IgD-negative memory B cell (primary cell): ENCODE measurements around the gene DYRK4. TPM values are rescaled to one million over a fixed set of nuclear protein-coding genes. Genes with fewer than 3 reads are reported as not detected.

Experiments
- H3K27ac Mint-ChIP-seq, 3 donors: one replicate each; pipeline ENCODE4 v1.8.0; 2020 to 2022; ENCODE audit warnings: mild to moderate bottlenecking in 3 of 3, mixed read lengths in 3 of 3, moderate library complexity in 1 of 3
- H3K27me3 Mint-ChIP-seq: one replicate; pipeline ENCODE4 v1.8.0; 2021; ENCODE audit warnings: mixed read lengths
- H3K36me3 Mint-ChIP-seq: one replicate; pipeline ENCODE4 v1.8.0; 2020; ENCODE audit warnings: mild to moderate bottlenecking, mixed read lengths
- H3K4me1 Mint-ChIP-seq, 3 donors: one replicate each; pipeline ENCODE4 v1.8.0; 2020 to 2022; ENCODE audit warnings: mixed read lengths in 3 of 3, mild to moderate bottlenecking in 1 of 3
- H3K4me3 Mint-ChIP-seq, 4 donors: one replicate each; pipeline ENCODE4 v1.8.0; 2020 to 2022; ENCODE audit warnings: mild to moderate bottlenecking in 4 of 4, mixed read lengths in 4 of 4, moderate library complexity in 3 of 4
- H3K9me3 Mint-ChIP-seq, 3 donors: one replicate each; pipeline ENCODE4 v1.8.0; 2020 to 2021; ENCODE audit warnings: mixed read lengths in 3 of 3, mild to moderate bottlenecking in 1 of 3
- polyA plus RNA-seq: library from polyadenylated mRNA; unstranded; fragments of 300-500 nt; fragmentation: Illumina TruSeq; gene quantifications from one replicate; pipeline ENCODE4 v1.2.3, GENCODE V29; 2021

Gene DYRK4
- polyA plus RNA-seq, 1 donor from 2014 or later, result 41.7 TPM

GRCh38 chr12:4626543-4626942 is 64.5 kb downstream of the DYRK4 start:
- Mint-ChIP-seq H3K4me3 (no peak overlapping the region), H3K9me3 (peaks cover 0 to 1% (median 0%) of the 10 kb centered on the region in 3 donors), H3K4me1 (peaks cover 0 to 7% (median 6%) of the 10 kb centered on the region in 3 donors), H3K27me3 (peaks cover 1% of the 10 kb centered on the region), H3K36me3 (peaks cover 2% of the 10 kb centered on the region), H3K27ac (no peak overlapping the region)

DNA sequence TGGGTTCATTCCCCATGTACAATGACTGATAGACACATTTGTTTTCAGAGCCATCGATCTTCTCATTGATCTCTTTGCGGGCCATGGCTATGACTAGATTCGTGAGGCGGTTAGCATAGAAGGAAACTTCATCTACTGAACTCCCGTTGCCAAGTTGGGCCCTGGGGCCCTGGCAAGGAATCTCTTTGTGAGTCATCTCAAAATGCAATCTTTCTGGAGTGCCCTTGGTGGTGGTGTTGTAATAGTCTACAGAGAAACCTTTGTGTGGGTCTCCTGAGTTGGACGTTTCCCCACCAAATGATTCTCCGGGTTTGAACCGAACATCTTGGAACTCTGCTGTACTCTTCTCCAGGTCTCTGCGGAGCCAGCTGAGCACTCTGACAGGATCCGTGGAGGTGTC is 66.4 kb downstream of the DYRK4 start:
- no peak overlapping the region for H3K4me3 Mint-ChIP-seq
- peaks cover 1% of the 10 kb centered on the region for H3K27me3 Mint-ChIP-seq
- H3K4me1 Mint-ChIP-seq, result no peaks in the 10 kb centered on the region
- no peak overlapping the region for H3K27ac Mint-ChIP-seq
- H3K9me3 Mint-ChIP-seq, result no peaks in the 10 kb centered on the region
- peaks cover 2% of the 10 kb centered on the region for H3K36me3 Mint-ChIP-seq

DNA sequence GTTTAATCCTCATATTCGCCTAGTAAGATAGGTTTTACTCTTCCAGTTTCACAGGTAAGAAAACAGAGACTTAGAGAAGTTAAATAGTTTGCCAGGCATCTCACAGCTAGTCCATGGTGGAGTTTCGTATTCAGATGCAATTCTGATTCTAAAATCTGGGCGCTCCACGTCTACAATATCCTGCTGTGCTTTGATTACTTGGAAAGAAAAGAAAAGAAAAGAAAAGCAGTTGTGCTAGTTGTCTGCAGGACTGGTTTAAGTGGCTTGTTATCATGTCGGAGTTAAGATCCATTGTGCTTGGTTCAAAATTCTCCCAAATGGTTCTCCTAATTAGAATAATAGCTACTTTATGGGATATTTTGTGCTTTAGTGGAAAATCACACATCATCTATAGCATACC is 68.3 kb downstream of the DYRK4 start:
- H3K9me3 Mint-ChIP-seq, result no peaks in the 10 kb centered on the region
- H3K4me3 Mint-ChIP-seq, result no peak overlapping the region
- H3K27me3 Mint-ChIP-seq, result peaks cover 1% of the 10 kb centered on the region
- H3K27ac Mint-ChIP-seq, result no peak overlapping the region
- H3K36me3 Mint-ChIP-seq, result peaks cover 2% of the 10 kb centered on the region
- H3K4me1 Mint-ChIP-seq, result no peaks in the 10 kb centered on the region

GRCh38 chr12:4643747-4644146 is 81.7 kb downstream of the DYRK4 start:
- no peaks in the 10 kb centered on the region for H3K9me3 Mint-ChIP-seq
- no peaks in the 10 kb centered on the region for H3K27me3 Mint-ChIP-seq
- no peak overlapping the region for H3K27ac Mint-ChIP-seq
- H3K4me3 Mint-ChIP-seq, result peak overlapping the region in 2 of 4 donors; percentile 34 to 77
- no peaks in the 10 kb centered on the region for H3K36me3 Mint-ChIP-seq
- H3K4me1 Mint-ChIP-seq, result peaks cover 12 to 20% (median 20%) of the 10 kb centered on the region in 3 donors

DNA sequence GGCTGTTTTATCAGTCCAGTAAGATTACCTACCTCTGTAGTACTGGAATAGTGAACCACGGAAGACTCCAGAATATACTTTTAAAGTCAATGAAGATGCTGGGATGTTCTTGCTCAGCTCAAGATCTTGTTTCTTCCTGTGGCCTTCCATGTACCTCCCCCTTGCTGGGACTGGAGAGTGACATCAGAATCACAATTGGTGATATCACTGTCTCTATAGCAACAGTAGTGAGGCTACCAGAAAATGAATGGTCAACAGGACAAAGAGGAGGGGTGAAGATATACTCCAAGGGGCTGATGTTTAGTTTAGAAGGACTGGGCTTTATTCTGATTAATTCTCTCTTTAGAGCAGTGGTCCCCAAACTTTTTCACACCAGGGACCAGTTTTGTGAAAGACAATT is 83.0 kb downstream of the DYRK4 start:
- Mint-ChIP-seq H3K27ac (peak overlapping the region in 1 of 3 donors; percentile 35), H3K4me1 (peaks cover 19 to 28% (median 28%) of the 10 kb centered on the region in 3 donors), H3K9me3 (no peaks in the 10 kb centered on the region), H3K36me3 (no peaks in the 10 kb centered on the region), H3K4me3 (no peak overlapping the region), H3K27me3 (no peaks in the 10 kb centered on the region)

DNA sequence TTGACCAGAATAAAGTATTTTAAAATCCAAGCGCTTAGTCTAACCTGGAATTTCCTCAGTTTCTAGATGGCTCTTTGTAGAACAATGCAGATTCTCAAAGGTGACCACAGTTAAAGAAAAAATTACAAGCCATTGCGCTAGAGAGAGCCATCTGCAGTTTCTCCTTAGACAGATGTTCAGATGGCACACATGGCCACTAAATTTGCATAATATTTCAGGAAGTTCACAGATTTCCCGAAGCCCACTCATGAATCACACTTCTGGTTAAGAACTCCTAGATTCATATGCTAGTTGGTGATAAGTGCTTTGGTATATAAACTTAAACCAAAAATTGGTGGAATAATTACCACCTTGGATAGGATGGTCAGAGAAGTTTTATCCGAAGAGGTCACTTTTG is 86.1 kb downstream of the DYRK4 start:
- peak overlapping the region; percentile 84 to 98 (median 98) for H3K27ac Mint-ChIP-seq
- no peaks in the 10 kb centered on the region for H3K9me3 Mint-ChIP-seq
- H3K4me1 Mint-ChIP-seq, result peaks cover 28 to 47% (median 47%) of the 10 kb centered on the region in 3 donors
- H3K27me3 Mint-ChIP-seq, result no peaks in the 10 kb centered on the region
- peak overlapping the region; percentile 93 to 99 (median 96) for H3K4me3 Mint-ChIP-seq
- H3K36me3 Mint-ChIP-seq, result no peaks in the 10 kb centered on the region

DNA sequence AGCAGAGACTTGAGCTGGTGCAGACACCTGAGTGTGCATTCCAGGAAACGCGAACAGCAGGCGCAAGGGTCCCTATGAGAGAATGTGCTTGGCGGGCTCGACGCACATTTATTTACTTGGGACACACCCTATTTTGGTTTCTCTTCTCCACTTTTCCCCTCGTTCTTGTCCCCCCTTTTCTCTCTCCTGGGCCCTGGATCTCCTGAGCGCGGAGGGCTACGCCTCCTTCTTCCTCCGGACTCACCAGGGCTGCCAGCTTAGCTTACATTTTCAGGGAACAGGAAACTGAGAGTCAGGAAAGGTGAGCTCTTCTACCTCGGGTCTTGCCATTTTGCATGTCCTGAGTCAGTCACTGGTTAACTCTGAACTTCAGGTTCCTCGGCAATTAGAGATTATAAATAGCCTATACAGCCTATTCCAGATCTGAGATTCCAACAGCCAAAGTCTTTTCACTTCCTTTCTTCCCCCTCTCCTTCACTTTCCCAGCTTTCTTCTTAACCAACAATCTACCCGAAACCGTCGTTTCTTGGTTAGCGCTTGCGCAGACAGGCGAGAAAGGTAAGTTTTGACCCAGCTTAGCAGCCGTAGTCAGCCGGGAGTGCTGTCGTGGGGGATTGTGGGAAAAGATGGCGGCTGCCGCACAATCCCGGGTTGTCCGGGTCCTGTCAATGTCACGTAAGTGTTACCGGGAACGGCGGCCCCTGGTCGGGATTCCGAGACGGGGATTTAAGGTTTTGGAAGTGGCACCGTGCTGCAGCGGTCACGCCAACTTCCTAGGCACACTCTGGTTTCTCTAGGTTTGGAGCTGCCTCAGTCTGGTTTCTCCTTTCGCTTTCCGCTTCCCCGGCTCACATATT is 86.7 kb downstream of the DYRK4 start, which contains the start of the genes AKAP3 and NDUFA9:
Gene AKAP3 (minus strand): TSS at position 551 of the 857 bp plus-strand sequence. CDS start 10,855 bp downstream, outside the sequence.
Gene NDUFA9 (plus strand): TSS at position 614 of the 857 bp plus-strand sequence. CDS start 13 bp downstream, at position 627.
- no peaks in the 10 kb centered on the region for H3K9me3 Mint-ChIP-seq
- H3K27ac Mint-ChIP-seq, result peak within 1 kb of the TSS; percentile 84 to 98 (median 98)
- no peaks in the 10 kb centered on the region for H3K27me3 Mint-ChIP-seq
- H3K4me1 Mint-ChIP-seq, result peaks cover 27 to 46% (median 46%) of the 10 kb centered on the region in 3 donors
- H3K36me3 Mint-ChIP-seq, result no peaks in the 10 kb centered on the region
- peak within 1 kb of the TSS; percentile 93 to 99 (median 96) for H3K4me3 Mint-ChIP-seq

GRCh38 chr12:4649358-4649661 is 87.3 kb downstream of the DYRK4 start:
- Mint-ChIP-seq H3K9me3 (no peaks in the 10 kb centered on the region), H3K36me3 (no peaks in the 10 kb centered on the region), H3K4me1 (peaks cover 21 to 43% (median 41%) of the 10 kb centered on the region in 3 donors), H3K27ac (peak overlapping the region; percentile 84 to 98 (median 98)), H3K4me3 (peak overlapping the region; percentile 93 to 99 (median 96)), H3K27me3 (no peaks in the 10 kb centered on the region)

GRCh38 chr12:4653257-4653656 is 91.2 kb downstream of the DYRK4 start:
- Mint-ChIP-seq H3K9me3 (no peaks in the 10 kb centered on the region), H3K4me3 (no peak overlapping the region), H3K27me3 (no peaks in the 10 kb centered on the region), H3K36me3 (peaks cover 6% of the 10 kb centered on the region), H3K4me1 (peaks cover 19 to 42% (median 31%) of the 10 kb centered on the region in 3 donors), H3K27ac (no peak overlapping the region)

- Mint-ChIP-seq H3K4me3 (peak overlapping the region in 1 of 4 donors; percentile 25), H3K27ac (no peak overlapping the region), H3K36me3 (peaks cover 6% of the 10 kb centered on the region), H3K9me3 (no peaks in the 10 kb centered on the region), H3K4me1 (peaks cover 17 to 40% (median 31%) of the 10 kb centered on the region in 3 donors), H3K27me3 (no peaks in the 10 kb centered on the region)
Measured at GRCh38 chr12:4653691-4654090, 91.7 kb downstream of the DYRK4 start.

Other genes starting within 250 kb of the DYRK4 start
- gene TIGAR, start 241.0 kb upstream of the DYRK4 start, polyA plus RNA-seq, result 5.2 TPM
- not detected for gene FGF23, start 182.5 kb upstream of the DYRK4 start, polyA plus RNA-seq
- gene FGF6, start 116.4 kb upstream of the DYRK4 start, polyA plus RNA-seq, result not detected
- 8.0 TPM for gene RAD51AP1, start 23.3 kb upstream of the DYRK4 start, polyA plus RNA-seq
- 2.7 TPM for gene AKAP3, start 86.8 kb downstream of the DYRK4 start, polyA plus RNA-seq
- 120 TPM for gene NDUFA9, start 86.9 kb downstream of the DYRK4 start, polyA plus RNA-seq
- 0.48 TPM for gene GALNT8, start 158.2 kb downstream of the DYRK4 start, polyA plus RNA-seq